K562 (cell line): ENCODE measurements around the gene SMURF1. TPM values are rescaled to one million over a fixed set of nuclear protein-coding genes. Genes with fewer than 3 reads are reported as not detected.

Experiments
- ARHGAP35 ChIP-seq: fragments of 450-650 bp; IDR thresholded peaks from 2 replicates; pipeline ENCODE4 v1.6.1; 2018; ENCODE audit not compliant: partially characterized antibody
- ASH1L ChIP-seq: fragments of 450-650 bp; IDR thresholded peaks from 2 replicates; pipeline ENCODE4 v1.6.1; 2018; ENCODE audit warnings: borderline replicate concordance, mild to moderate bottlenecking, low read depth; ENCODE audit not compliant: partially characterized antibody
- CEBPB ChIP-seq: fragments of 450-650 bp; IDR thresholded peaks from 2 replicates; pipeline ENCODE4 v1.6.1; 2016; ENCODE audit warnings: missing genetic modification characterization, missing compliant biosample characterization
- CTBP1 ChIP-seq: fragments of 450-650 bp; IDR thresholded peaks from 2 replicates; pipeline ENCODE4 v1.6.1; 2016; ENCODE audit warnings: borderline replicate concordance
- ESRRA ChIP-seq: fragments of 450-650 bp; IDR thresholded peaks from 2 replicates; pipeline ENCODE4 v1.6.1; 2014; ENCODE audit warnings: low read depth, mild to moderate bottlenecking, moderate library complexity, borderline replicate concordance
- HMGN3 ChIP-seq: IDR thresholded peaks from 2 replicates; pipeline ENCODE4 v1.6.1; 2011; ENCODE audit warnings: borderline replicate concordance, low read depth, mild to moderate bottlenecking, mixed read lengths, low read length; ENCODE audit not compliant: insufficient read length; ENCODE audit errors: extremely low read depth
- JUND ChIP-seq, 2 experiments: IDR thresholded peaks; 2 replicates in 1 of 2; 3 replicates in 1 of 2; pipeline ENCODE4 v1.6.1; 2011; ENCODE audit warnings: borderline replicate concordance in 2 of 2, low read depth in 2 of 2, low read length in 2 of 2, improper control_type of control experiment in 1 of 2, missing biosample characterization in 1 of 2, missing genetic modification characterization in 1 of 2, missing genetic modification reagents in 1 of 2
- POLR2A ChIP-seq: fragments of 450-650 bp; conservative IDR thresholded peaks from 2 replicates; pipeline ENCODE4 v1.6.1; 2016
- ZNF165 ChIP-seq: fragments of 250-450 bp; sonication (Bioruptor Pico); IDR thresholded peaks from 2 replicates; pipeline ENCODE4 v1.4.0; 2020; ENCODE audit warnings: borderline replicate concordance
- ZNF668 ChIP-seq: fragments of 250-450 bp; sonication (Bioruptor Pico); IDR thresholded peaks from 2 replicates; pipeline ENCODE4 v1.8.0; 2022; ENCODE audit warnings: mild to moderate bottlenecking, inconsistent platforms
- polyA plus RNA-seq, 8 experiments: library from polyadenylated mRNA; depleted of rRNA in 4 of 8; stranded (reverse) in 5 of 8; unstranded in 3 of 8; fragments of >200 nt; fragmentation: Nextera tagmentation in 2 of 8; fragmentation: Illumina TruSeq in 1 of 8; extraction: Ambion mirVana in 2 of 8; extraction: Trizol in 1 of 8; gene quantifications; 2 replicates each; pipeline versions ENCODE4 v1.2.1 to v1.2.3, GENCODE V29; 2011 to 2014; ENCODE audit warnings: inconsistent platforms in 1 of 8, missing spikeins in 1 of 8
- total RNA-seq, 7 experiments: library from RNA; depleted of rRNA in 6 of 7; stranded (reverse); fragments of >200 nt in 6 of 7; fragmentation: Illumina TruSeq in 2 of 7; extraction: Trizol in 2 of 7; gene quantifications; 2 replicates each; pipeline versions ENCODE4 v1.2.1 to v1.2.3, GENCODE V29; 2011 to 2021; ENCODE audit warnings: low replicate concordance in 1 of 7
- TF ChIP-seq, protein P1 (sequence below), 2 experiments: fragments of 450-650 bp; IDR thresholded peaks; 2 replicates each; pipeline ENCODE4 v1.6.1; 2018; ENCODE audit warnings: mild to moderate bottlenecking in 2 of 2, low read depth in 1 of 2; ENCODE audit not compliant: partially characterized antibody in 2 of 2
- TF ChIP-seq, protein P2 (sequence below): fragments of 450-650 bp; IDR thresholded peaks from 2 replicates; pipeline ENCODE4 v1.6.1; 2016; ENCODE audit warnings: antibody characterized with exemption
- TF ChIP-seq, protein P3 (sequence below): fragments of 450-650 bp; IDR thresholded peaks from 2 replicates; pipeline ENCODE4 v1.6.1; 2018; ENCODE audit not compliant: partially characterized antibody
- TF ChIP-seq, protein P4 (sequence below): sonication (generic); formaldehyde crosslinking; IDR thresholded peaks from 2 replicates; pipeline ENCODE4 v1.8.1; 2022; ENCODE audit warnings: missing genetic modification reagents

The SMURF1 gene
- total and polyA plus RNA-seq, 9 of the 15 experiments (the other 6 are each of a cell fraction or from before 2014, with no cell fraction given) = 1.0 to 20.1 (median 12.6) TPM

DNA sequence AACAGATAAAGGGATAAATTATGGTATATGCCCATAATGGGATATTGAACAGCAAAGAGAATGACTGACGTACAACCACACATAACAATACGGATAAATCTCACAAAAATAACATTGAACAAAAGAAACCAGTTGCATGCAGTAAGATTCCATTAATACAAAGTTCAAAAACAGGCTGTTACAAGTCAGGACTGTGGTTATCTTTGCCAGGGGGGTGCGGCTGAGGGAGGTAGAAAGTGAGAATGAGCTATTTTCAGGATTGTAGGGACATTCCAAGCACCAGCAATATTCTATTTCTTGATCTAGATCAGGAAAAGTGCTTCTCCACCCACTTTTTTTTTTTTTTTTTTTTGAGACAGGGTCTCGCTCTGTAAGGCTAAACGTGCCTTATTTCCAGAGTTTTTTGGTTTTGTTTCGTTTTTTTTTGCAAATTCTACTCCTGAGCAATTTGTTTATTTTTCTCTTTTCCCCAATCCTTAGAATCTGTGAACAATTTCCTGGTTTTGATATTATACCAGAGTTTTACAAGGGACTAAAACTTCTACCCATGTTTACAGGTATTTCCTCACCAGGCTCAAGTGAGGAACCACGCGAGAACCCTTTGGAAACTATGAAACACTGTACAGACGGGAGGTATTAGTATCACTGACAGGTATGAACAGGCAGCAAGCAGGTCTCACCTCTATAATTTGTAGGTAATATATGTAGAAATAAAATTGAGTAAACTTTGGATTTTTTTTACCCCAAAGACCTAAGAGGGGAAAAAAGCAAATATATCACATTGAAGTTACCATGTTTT, 9.9 kb downstream of the SMURF1 start (continued):
- TF ChIP-seq ZNF668 (CRISPR knock-in tag) = no peak
- no peak for TF ChIP-seq HMGN3
- no peak for TF ChIP-seq ZNF165 (CRISPR knock-in tag)
- no peak for TF ChIP-seq ARHGAP35
- no peak for TF ChIP-seq CEBPB (tag)
- no peak for TF ChIP-seq CTBP1
- TF ChIP-seq, protein P1, sequence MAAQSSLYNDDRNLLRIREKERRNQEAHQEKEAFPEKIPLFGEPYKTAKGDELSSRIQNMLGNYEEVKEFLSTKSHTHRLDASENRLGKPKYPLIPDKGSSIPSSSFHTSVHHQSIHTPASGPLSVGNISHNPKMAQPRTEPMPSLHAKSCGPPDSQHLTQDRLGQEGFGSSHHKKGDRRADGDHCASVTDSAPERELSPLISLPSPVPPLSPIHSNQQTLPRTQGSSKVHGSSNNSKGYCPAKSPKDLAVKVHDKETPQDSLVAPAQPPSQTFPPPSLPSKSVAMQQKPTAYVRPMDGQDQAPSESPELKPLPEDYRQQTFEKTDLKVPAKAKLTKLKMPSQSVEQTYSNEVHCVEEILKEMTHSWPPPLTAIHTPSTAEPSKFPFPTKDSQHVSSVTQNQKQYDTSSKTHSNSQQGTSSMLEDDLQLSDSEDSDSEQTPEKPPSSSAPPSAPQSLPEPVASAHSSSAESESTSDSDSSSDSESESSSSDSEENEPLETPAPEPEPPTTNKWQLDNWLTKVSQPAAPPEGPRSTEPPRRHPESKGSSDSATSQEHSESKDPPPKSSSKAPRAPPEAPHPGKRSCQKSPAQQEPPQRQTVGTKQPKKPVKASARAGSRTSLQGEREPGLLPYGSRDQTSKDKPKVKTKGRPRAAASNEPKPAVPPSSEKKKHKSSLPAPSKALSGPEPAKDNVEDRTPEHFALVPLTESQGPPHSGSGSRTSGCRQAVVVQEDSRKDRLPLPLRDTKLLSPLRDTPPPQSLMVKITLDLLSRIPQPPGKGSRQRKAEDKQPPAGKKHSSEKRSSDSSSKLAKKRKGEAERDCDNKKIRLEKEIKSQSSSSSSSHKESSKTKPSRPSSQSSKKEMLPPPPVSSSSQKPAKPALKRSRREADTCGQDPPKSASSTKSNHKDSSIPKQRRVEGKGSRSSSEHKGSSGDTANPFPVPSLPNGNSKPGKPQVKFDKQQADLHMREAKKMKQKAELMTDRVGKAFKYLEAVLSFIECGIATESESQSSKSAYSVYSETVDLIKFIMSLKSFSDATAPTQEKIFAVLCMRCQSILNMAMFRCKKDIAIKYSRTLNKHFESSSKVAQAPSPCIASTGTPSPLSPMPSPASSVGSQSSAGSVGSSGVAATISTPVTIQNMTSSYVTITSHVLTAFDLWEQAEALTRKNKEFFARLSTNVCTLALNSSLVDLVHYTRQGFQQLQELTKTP (IDR thresholded peaks at IDR 0.05; ENCODE audit: low read depth in 1 of 2, partially characterized antibody in 2 of 2) = peak in 1 of 2 experiments; percentile 27
- TF ChIP-seq ASH1L = no peak
- TF ChIP-seq POLR2A = no peak
- TF ChIP-seq, protein P2, sequence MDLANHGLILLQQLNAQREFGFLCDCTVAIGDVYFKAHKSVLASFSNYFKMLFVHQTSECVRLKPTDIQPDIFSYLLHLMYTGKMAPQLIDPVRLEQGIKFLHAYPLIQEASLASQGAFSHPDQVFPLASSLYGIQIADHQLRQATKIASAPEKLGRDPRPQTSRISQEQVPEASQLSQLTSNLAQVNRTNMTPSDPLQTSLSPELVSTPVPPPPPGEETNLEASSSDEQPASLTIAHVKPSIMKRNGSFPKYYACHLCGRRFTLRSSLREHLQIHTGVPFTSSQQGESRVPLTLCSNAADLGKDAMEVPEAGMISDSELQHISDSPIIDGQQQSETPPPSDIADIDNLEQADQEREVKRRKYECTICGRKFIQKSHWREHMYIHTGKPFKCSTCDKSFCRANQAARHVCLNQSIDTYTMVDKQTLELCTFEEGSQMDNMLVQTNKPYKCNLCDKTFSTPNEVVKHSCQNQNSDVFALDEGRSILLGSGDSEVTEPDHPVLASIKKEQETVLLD = no peak
- TF ChIP-seq, protein P3, sequence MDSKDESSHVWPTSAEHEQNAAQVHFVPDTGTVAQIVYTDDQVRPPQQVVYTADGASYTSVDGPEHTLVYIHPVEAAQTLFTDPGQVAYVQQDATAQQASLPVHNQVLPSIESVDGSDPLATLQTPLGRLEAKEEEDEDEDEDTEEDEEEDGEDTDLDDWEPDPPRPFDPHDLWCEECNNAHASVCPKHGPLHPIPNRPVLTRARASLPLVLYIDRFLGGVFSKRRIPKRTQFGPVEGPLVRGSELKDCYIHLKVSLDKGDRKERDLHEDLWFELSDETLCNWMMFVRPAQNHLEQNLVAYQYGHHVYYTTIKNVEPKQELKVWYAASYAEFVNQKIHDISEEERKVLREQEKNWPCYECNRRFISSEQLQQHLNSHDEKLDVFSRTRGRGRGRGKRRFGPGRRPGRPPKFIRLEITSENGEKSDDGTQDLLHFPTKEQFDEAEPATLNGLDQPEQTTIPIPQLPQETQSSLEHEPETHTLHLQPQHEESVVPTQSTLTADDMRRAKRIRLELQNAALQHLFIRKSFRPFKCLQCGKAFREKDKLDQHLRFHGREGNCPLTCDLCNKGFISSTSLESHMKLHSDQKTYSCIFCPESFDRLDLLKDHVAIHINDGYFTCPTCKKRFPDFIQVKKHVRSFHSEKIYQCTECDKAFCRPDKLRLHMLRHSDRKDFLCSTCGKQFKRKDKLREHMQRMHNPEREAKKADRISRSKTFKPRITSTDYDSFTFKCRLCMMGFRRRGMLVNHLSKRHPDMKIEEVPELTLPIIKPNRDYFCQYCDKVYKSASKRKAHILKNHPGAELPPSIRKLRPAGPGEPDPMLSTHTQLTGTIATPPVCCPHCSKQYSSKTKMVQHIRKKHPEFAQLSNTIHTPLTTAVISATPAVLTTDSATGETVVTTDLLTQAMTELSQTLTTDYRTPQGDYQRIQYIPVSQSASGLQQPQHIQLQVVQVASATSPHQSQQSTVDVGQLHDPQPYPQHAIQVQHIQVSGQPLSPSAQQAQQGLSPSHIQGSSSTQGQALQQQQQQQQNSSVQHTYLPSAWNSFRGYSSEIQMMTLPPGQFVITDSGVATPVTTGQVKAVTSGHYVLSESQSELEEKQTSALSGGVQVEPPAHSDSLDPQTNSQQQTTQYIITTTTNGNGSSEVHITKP = peak; percentile 32
- TF ChIP-seq ESRRA = no peak
- TF ChIP-seq, protein P4, sequence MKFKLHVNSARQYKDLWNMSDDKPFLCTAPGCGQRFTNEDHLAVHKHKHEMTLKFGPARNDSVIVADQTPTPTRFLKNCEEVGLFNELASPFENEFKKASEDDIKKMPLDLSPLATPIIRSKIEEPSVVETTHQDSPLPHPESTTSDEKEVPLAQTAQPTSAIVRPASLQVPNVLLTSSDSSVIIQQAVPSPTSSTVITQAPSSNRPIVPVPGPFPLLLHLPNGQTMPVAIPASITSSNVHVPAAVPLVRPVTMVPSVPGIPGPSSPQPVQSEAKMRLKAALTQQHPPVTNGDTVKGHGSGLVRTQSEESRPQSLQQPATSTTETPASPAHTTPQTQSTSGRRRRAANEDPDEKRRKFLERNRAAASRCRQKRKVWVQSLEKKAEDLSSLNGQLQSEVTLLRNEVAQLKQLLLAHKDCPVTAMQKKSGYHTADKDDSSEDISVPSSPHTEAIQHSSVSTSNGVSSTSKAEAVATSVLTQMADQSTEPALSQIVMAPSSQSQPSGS (CRISPR knock-in tag) = no peak
- TF ChIP-seq JUND (IDR thresholded peaks at IDR 0.05; ENCODE audit: borderline replicate concordance, low read depth, low read length) = no peak
- no peak for TF ChIP-seq JUND (tag; IDR thresholded peaks at IDR 0.05; ENCODE audit: borderline replicate concordance, low read depth, low read length)
